Measurements from ENCODE around the gene S100A7A. TPM values are rescaled to one million over a fixed set of nuclear protein-coding genes. Genes with fewer than 3 reads are reported as not detected.

Gene S100A7A
- total RNA-seq, 2 donors from 2014 or later: not detected

GRCh38 chr1:153372571-153372970 is 43.7 kb upstream of the S100A7A start:
- no peak for DNase-seq (ENCODE audit: low spot score)
- Histone ChIP-seq H3K4me3 (no peak overlapping the region), H3K36me3 (no peaks in the 10 kb centered on the region), H3K27me3 (replicated peaks; ENCODE audit: insufficient read depth) (no peaks in the 10 kb centered on the region), H3K9me3 (no peaks in the 10 kb centered on the region), H3K27ac (no peak overlapping the region), H3K4me1 (ENCODE audit: control insufficient read depth in 1 of 2, low read depth in 2 of 2) (no peaks in the 10 kb centered on the region)
- no peak for ATAC-seq (ENCODE audit: insufficient number of reproducible peaks, low FRiP score, low read depth)
- no peak for TF ChIP-seq CTCF (IDR thresholded peaks at IDR 0.05)

- Histone ChIP-seq H3K4me1 (ENCODE audit: control insufficient read depth in 1 of 2, low read depth in 2 of 2) (no peaks in the 10 kb centered on the region), H3K27me3 (replicated peaks; ENCODE audit: insufficient read depth) (no peaks in the 10 kb centered on the region), H3K4me3 (no peak overlapping the region), H3K9me3 (no peaks in the 10 kb centered on the region), H3K27ac (no peak overlapping the region), H3K36me3 (no peaks in the 10 kb centered on the region)
- ATAC-seq (ENCODE audit: insufficient number of reproducible peaks, low FRiP score, low read depth) (no peak), DNase-seq (ENCODE audit: low spot score) (no peak)
- no peak for TF ChIP-seq CTCF (IDR thresholded peaks at IDR 0.05)
Observed at GRCh38 chr1:153374071-153374470, 42.2 kb upstream of the S100A7A start.

GRCh38 chr1:153375511-153375910 is 40.8 kb upstream of the S100A7A start, which contains the start of gene S100A12:
Gene S100A12 (minus strand): TSS chr1:153375621. CDS start chr1:153374592, 1,029 bp downstream.
- Histone ChIP-seq H3K4me3 (no peak within 1 kb of the TSS), H3K27ac (no peak within 1 kb of the TSS), H3K27me3 (replicated peaks; ENCODE audit: insufficient read depth) (no peaks in the 10 kb centered on the region), H3K9me3 (no peaks in the 10 kb centered on the region), H3K36me3 (no peaks in the 10 kb centered on the region), H3K4me1 (ENCODE audit: control insufficient read depth in 1 of 2, low read depth in 2 of 2) (no peaks in the 10 kb centered on the region)
- ATAC-seq (ENCODE audit: insufficient number of reproducible peaks, low FRiP score, low read depth): no peak
- no peak for TF ChIP-seq CTCF (IDR thresholded peaks at IDR 0.05)
- DNase-seq (ENCODE audit: low spot score): no peak

GRCh38 chr1:153379591-153379990 is 36.7 kb upstream of the S100A7A start:
- no peak overlapping the region for H3K27ac ChIP-seq
- H3K9me3 ChIP-seq: no peaks in the 10 kb centered on the region
- no peak for DNase-seq (ENCODE audit: low spot score)
- ATAC-seq (ENCODE audit: insufficient number of reproducible peaks, low FRiP score, low read depth): no peak
- no peaks in the 10 kb centered on the region for H3K27me3 ChIP-seq (replicated peaks; ENCODE audit: insufficient read depth)
- no peaks in the 10 kb centered on the region for H3K36me3 ChIP-seq
- no peaks in the 10 kb centered on the region for H3K4me1 ChIP-seq (ENCODE audit: control insufficient read depth in 1 of 2, low read depth in 2 of 2)
- H3K4me3 ChIP-seq: no peak overlapping the region
- no peak for TF ChIP-seq CTCF (IDR thresholded peaks at IDR 0.05)

GRCh38 chr1:153380711-153381110 is 35.6 kb upstream of the S100A7A start:
- H3K27me3 ChIP-seq (replicated peaks; ENCODE audit: insufficient read depth): no peaks in the 10 kb centered on the region
- no peaks in the 10 kb centered on the region for H3K9me3 ChIP-seq
- TF ChIP-seq CTCF (IDR thresholded peaks at IDR 0.05): no peak
- ATAC-seq (ENCODE audit: insufficient number of reproducible peaks, low FRiP score, low read depth) (no peak), DNase-seq (ENCODE audit: low spot score) (no peak)
- no peaks in the 10 kb centered on the region for H3K4me1 ChIP-seq (ENCODE audit: control insufficient read depth in 1 of 2, low read depth in 2 of 2)
- H3K4me3 ChIP-seq: no peak overlapping the region
- H3K27ac ChIP-seq: no peak overlapping the region
- no peaks in the 10 kb centered on the region for H3K36me3 ChIP-seq
